ENCODE measurements around the gene MRPS35.

Gene MRPS35

GRCh38 chr12:27710592-27711316 is at the start of gene MRPS35:
MRPS35 (plus strand) TSS chr12:27710832; CDS start chr12:27710844, 12 bp downstream.
- H3K4me1 Mint-ChIP-seq = peaks cover 21% of the 10 kb centered on the region
- H3K4me3 Mint-ChIP-seq = peak within 1 kb of the TSS; percentile 96
- DNase-seq (ENCODE audit: low spot score in 2 of 2) = peak; percentile 89 to 93
- peaks cover 1% of the 10 kb centered on the region for H3K36me3 Mint-ChIP-seq
- peak; percentile 97 for ATAC-seq (ENCODE audit: low read depth)
- peak within 1 kb of the TSS; percentile 95 for H3K27ac Mint-ChIP-seq
- no peaks in the 10 kb centered on the region for H3K27me3 Mint-ChIP-seq
- H3K9me3 Mint-ChIP-seq = no peaks in the 10 kb centered on the region

GRCh38 chr12:27665704-27666103 is 44.9 kb upstream of the MRPS35 start:
- Mint-ChIP-seq H3K4me1 (no peaks in the 10 kb centered on the region), H3K27me3 (peaks cover 9% of the 10 kb centered on the region), H3K36me3 (no peaks in the 10 kb centered on the region), H3K4me3 (no peak overlapping the region), H3K27ac (no peak overlapping the region), H3K9me3 (no peaks in the 10 kb centered on the region)
- no peak for DNase-seq (ENCODE audit: low spot score in 2 of 2)
- ATAC-seq (ENCODE audit: low read depth) = no peak

GRCh38 chr12:27666510-27666909 is 44.1 kb upstream of the MRPS35 start:
- H3K27me3 Mint-ChIP-seq = peaks cover 11% of the 10 kb centered on the region
- no peaks in the 10 kb centered on the region for H3K36me3 Mint-ChIP-seq
- H3K4me3 Mint-ChIP-seq = no peak overlapping the region
- no peak overlapping the region for H3K27ac Mint-ChIP-seq
- no peaks in the 10 kb centered on the region for H3K4me1 Mint-ChIP-seq
- DNase-seq (ENCODE audit: low spot score in 2 of 2) (no peak), ATAC-seq (ENCODE audit: low read depth) (no peak)
- no peaks in the 10 kb centered on the region for H3K9me3 Mint-ChIP-seq

- no peak for DNase-seq (ENCODE audit: low spot score in 2 of 2)
- Mint-ChIP-seq H3K9me3 (no peaks in the 10 kb centered on the region), H3K27me3 (peaks cover 9% of the 10 kb centered on the region), H3K36me3 (no peaks in the 10 kb centered on the region), H3K27ac (no peak overlapping the region), H3K4me1 (no peaks in the 10 kb centered on the region), H3K4me3 (no peak overlapping the region)
- no peak for ATAC-seq (ENCODE audit: low read depth)
Measured at GRCh38 chr12:27667540-27667939, 43.1 kb upstream of the MRPS35 start.

- Mint-ChIP-seq H3K4me1 (no peaks in the 10 kb centered on the region), H3K27me3 (peaks cover 6% of the 10 kb centered on the region), H3K4me3 (no peak overlapping the region), H3K36me3 (no peaks in the 10 kb centered on the region), H3K27ac (no peak overlapping the region), H3K9me3 (no peaks in the 10 kb centered on the region)
- DNase-seq (ENCODE audit: low spot score in 2 of 2) (no peak), ATAC-seq (ENCODE audit: low read depth) (no peak)
Measured at GRCh38 chr12:27672051-27672450, 38.6 kb upstream of the MRPS35 start.

- H3K27ac Mint-ChIP-seq = no peak overlapping the region
- no peak overlapping the region for H3K4me3 Mint-ChIP-seq
- ATAC-seq (ENCODE audit: low read depth) (no peak), DNase-seq (ENCODE audit: low spot score in 2 of 2) (no peak)
- no peaks in the 10 kb centered on the region for H3K9me3 Mint-ChIP-seq
- no peaks in the 10 kb centered on the region for H3K4me1 Mint-ChIP-seq
- H3K36me3 Mint-ChIP-seq = no peaks in the 10 kb centered on the region
- H3K27me3 Mint-ChIP-seq = peaks cover 6% of the 10 kb centered on the region
Measured at GRCh38 chr12:27672643-27673042, 38.0 kb upstream of the MRPS35 start.

GRCh38 chr12:27673101-27673718 is 37.4 kb upstream of the MRPS35 start:
- Mint-ChIP-seq H3K27ac (no peak overlapping the region), H3K4me1 (no peaks in the 10 kb centered on the region), H3K9me3 (no peaks in the 10 kb centered on the region), H3K4me3 (no peak overlapping the region), H3K36me3 (no peaks in the 10 kb centered on the region), H3K27me3 (peaks cover 6% of the 10 kb centered on the region)
- no peak for DNase-seq (ENCODE audit: low spot score in 2 of 2)
- no peak for ATAC-seq (ENCODE audit: low read depth)

- no peak overlapping the region for H3K27ac Mint-ChIP-seq
- no peak for ATAC-seq (ENCODE audit: low read depth)
- H3K4me3 Mint-ChIP-seq = no peak overlapping the region
- peaks cover under 1% of the 10 kb centered on the region for H3K36me3 Mint-ChIP-seq
- peaks cover under 1% of the 10 kb centered on the region for H3K9me3 Mint-ChIP-seq
- no peaks in the 10 kb centered on the region for H3K4me1 Mint-ChIP-seq
- no peak for DNase-seq (ENCODE audit: low spot score in 2 of 2)
- peaks cover 6% of the 10 kb centered on the region for H3K27me3 Mint-ChIP-seq
Measured at GRCh38 chr12:27674989-27675388, 35.6 kb upstream of the MRPS35 start.

- Mint-ChIP-seq H3K27ac (no peak overlapping the region), H3K4me1 (no peaks in the 10 kb centered on the region), H3K9me3 (peaks cover 1% of the 10 kb centered on the region), H3K4me3 (no peak overlapping the region), H3K36me3 (peaks cover 1% of the 10 kb centered on the region), H3K27me3 (peaks cover 5% of the 10 kb centered on the region)
- ATAC-seq (ENCODE audit: low read depth) (no peak), DNase-seq (ENCODE audit: low spot score in 2 of 2) (no peak)
Measured at GRCh38 chr12:27680619-27681018, 30.0 kb upstream of the MRPS35 start.

GRCh38 chr12:27682534-27682933 is 28.1 kb upstream of the MRPS35 start:
- Mint-ChIP-seq H3K27me3 (peaks cover under 1% of the 10 kb centered on the region), H3K36me3 (peaks cover 1% of the 10 kb centered on the region), H3K4me1 (no peaks in the 10 kb centered on the region), H3K9me3 (peaks cover 1% of the 10 kb centered on the region), H3K4me3 (no peak overlapping the region), H3K27ac (no peak overlapping the region)
- ATAC-seq (ENCODE audit: low read depth) = no peak
- DNase-seq (ENCODE audit: low spot score in 2 of 2) = no peak

GRCh38 chr12:27685274-27685673 is 25.4 kb upstream of the MRPS35 start:
- Mint-ChIP-seq H3K9me3 (no peaks in the 10 kb centered on the region), H3K27me3 (peaks cover 4% of the 10 kb centered on the region), H3K4me1 (peaks cover 3% of the 10 kb centered on the region), H3K4me3 (no peak overlapping the region), H3K27ac (no peak overlapping the region), H3K36me3 (no peaks in the 10 kb centered on the region)
- ATAC-seq (ENCODE audit: low read depth) = no peak
- no peak for DNase-seq (ENCODE audit: low spot score in 2 of 2)

GRCh38 chr12:27686147-27686546 is 24.5 kb upstream of the MRPS35 start:
- Mint-ChIP-seq H3K4me1 (peaks cover 3% of the 10 kb centered on the region), H3K9me3 (no peaks in the 10 kb centered on the region)

GRCh38 chr12:27688671-27689070 is 22.0 kb upstream of the MRPS35 start:
- DNase-seq (ENCODE audit: low spot score in 2 of 2) (no peak), ATAC-seq (ENCODE audit: low read depth) (no peak)
- Mint-ChIP-seq H3K4me3 (no peak overlapping the region), H3K27ac (no peak overlapping the region), H3K9me3 (no peaks in the 10 kb centered on the region), H3K36me3 (peaks cover 1% of the 10 kb centered on the region), H3K4me1 (peaks cover 3% of the 10 kb centered on the region), H3K27me3 (peaks cover 6% of the 10 kb centered on the region)

More at GRCh38 chr12:27686147-27686546, 24.5 kb upstream of the MRPS35 start:
- Mint-ChIP-seq H3K27ac (no peak overlapping the region), H3K4me3 (no peak overlapping the region), H3K36me3 (no peaks in the 10 kb centered on the region), H3K27me3 (peaks cover 4% of the 10 kb centered on the region)
- ATAC-seq (ENCODE audit: low read depth) (no peak), DNase-seq (ENCODE audit: low spot score in 2 of 2) (no peak)

GRCh38 chr12:27689558-27690180 is 21.0 kb upstream of the MRPS35 start:
- H3K36me3 Mint-ChIP-seq = peaks cover 1% of the 10 kb centered on the region

More at GRCh38 chr12:27689558-27690180, 21.0 kb upstream of the MRPS35 start:
- H3K27ac Mint-ChIP-seq = no peak overlapping the region
- H3K4me3 Mint-ChIP-seq = no peak overlapping the region
- no peaks in the 10 kb centered on the region for H3K9me3 Mint-ChIP-seq
- no peak for DNase-seq (ENCODE audit: low spot score in 2 of 2)
- H3K4me1 Mint-ChIP-seq = peaks cover 3% of the 10 kb centered on the region
- H3K27me3 Mint-ChIP-seq = peaks cover 6% of the 10 kb centered on the region
- ATAC-seq (ENCODE audit: low read depth) = no peak
